Ovary (tissue), 3 donors: ENCODE results near the gene MRNIP.

Source experiments
- CTCF ChIP-seq, 3 donors: fragments of 450-650 bp in 2 of 3; fragments of 200-600 bp in 1 of 3; IDR thresholded peaks; one replicate each; pipeline versions ENCODE4 v1.5.1 to v1.8.0; 2016 to 2022; ENCODE audit warnings: antibody characterized with exemption in 3 of 3, mild to moderate bottlenecking in 1 of 3
- EP300 ChIP-seq: sonication (generic); formaldehyde crosslinking; IDR thresholded peaks from one replicate; pipeline ENCODE4 v1.6.1; 2017; ENCODE audit warnings: antibody characterized with exemption
- POLR2A ChIP-seq: fragments of 450-650 bp; IDR thresholded peaks from one replicate; pipeline ENCODE4 v1.6.1; 2017; ENCODE audit warnings: antibody characterized with exemption, mild to moderate bottlenecking, moderate library complexity
- donor health status: DM: no; HTN: no; CAD: no.

- TF ChIP-seq POLR2A, result peak; percentile 55
- TF ChIP-seq CTCF (IDR thresholded peaks at IDR 0.05), result peak in 2 of 3 donors; percentile 13 to 54
- TF ChIP-seq EP300, result no peak
These were observed at the start of gene MRNIP for GRCh38 chr5:179858586-179859427.
